ENCODE measurements around the gene CDK9.

The CDK9 gene

DNA sequence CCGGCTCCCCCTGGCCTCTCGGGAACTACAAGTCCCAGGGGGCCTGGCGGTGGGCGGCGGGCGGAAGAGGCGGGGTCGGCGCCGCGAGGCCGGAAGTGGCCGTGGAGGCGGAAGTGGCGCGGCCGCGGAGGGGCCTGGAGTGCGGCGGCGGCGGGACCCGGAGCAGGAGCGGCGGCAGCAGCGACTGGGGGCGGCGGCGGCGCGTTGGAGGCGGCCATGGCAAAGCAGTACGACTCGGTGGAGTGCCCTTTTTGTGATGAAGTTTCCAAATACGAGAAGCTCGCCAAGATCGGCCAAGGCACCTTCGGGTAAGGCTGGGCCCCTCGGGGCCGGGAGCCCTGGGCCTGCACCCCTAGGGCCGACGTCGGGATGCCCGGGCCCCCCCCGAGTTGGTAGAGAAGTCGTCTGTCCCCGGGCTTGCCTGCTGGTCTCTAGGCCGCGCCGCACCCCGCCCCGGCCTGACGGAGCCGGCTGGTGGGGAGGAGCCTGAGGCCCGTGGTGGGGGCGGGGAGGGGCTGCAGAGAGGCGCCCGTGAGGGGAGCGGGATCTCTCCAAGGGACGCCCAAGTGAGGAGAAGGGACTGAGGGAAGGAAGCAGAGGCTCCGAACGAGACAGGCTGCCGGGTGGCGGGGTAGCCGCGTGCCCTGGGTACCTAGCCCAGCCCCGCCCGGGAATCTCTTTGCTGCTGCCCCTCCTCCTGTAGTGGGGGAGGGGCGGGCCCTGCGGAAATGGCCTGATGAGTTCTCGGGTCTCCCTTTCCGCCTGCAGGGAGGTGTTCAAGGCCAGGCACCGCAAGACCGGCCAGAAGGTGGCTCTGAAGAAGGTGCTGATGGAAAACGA is at the start of gene CDK9:
Gene CDK9 (plus strand): TSS at position 102 of the 840 bp plus-strand sequence. CDS start 115 bp downstream, at position 217.
- Histone ChIP-seq H3K9ac (ENCODE audit: low read depth, low read length) (peak within 1 kb of the TSS; percentile 88), H3K36me3 (ENCODE audit: control insufficient read depth, insufficient read depth, low read length) (peaks cover 43% of the 10 kb centered on the region), H3K4me3 (ENCODE audit: low read depth, low read length) (peak within 1 kb of the TSS; percentile 97), H3K4me1 (ENCODE audit: control insufficient read depth, insufficient read depth, low read length) (peaks cover 7% of the 10 kb centered on the region; the same call in 1 of the 2 replicates), H3K27me3 (ENCODE audit: control insufficient read depth, insufficient read depth, low read length) (no peaks in the 10 kb centered on the region), H3K27ac (ENCODE audit: low read depth, low read length) (peak within 1 kb of the TSS; percentile 96), H3K9me3 (ENCODE audit: control insufficient read depth, insufficient read depth, low read length) (no peaks in the 10 kb centered on the region)

DNA sequence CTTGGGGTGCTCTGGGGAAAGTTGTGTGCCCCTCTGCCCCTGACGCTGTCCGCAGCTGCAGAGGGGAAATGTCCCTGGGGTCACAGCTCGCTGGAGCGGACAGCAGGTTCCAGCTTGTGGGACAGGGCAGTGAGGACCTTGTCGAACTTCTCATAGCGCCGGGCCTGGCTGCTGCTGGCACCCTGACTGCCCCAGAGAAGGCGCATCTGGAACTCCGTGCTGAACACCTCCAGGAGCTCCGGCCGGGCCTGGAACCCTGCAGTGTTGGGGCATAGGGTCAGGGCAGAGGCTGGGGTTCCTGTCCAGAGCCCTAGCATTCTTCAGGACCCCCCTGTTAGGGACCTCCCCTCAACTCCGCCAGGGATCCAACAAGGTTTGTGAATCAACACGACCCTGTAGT is 47.2 kb upstream of the CDK9 start:
- no peaks in the 10 kb centered on the region; the same call in 1 of the 2 replicates for H3K36me3 ChIP-seq (ENCODE audit: control insufficient read depth, insufficient read depth, low read length)
- no peaks in the 10 kb centered on the region for H3K9me3 ChIP-seq (ENCODE audit: control insufficient read depth, insufficient read depth, low read length)
- no peak overlapping the region for H3K9ac ChIP-seq (ENCODE audit: low read depth, low read length)
- H3K27me3 ChIP-seq (ENCODE audit: control insufficient read depth, insufficient read depth, low read length) = no peaks in the 10 kb centered on the region
- no peak overlapping the region for H3K4me3 ChIP-seq (ENCODE audit: low read depth, low read length)
- no peak overlapping the region for H3K27ac ChIP-seq (ENCODE audit: low read depth, low read length)
- H3K4me1 ChIP-seq (ENCODE audit: control insufficient read depth, insufficient read depth, low read length) = peaks cover 9% of the 10 kb centered on the region; the same call in 1 of the 2 replicates

DNA sequence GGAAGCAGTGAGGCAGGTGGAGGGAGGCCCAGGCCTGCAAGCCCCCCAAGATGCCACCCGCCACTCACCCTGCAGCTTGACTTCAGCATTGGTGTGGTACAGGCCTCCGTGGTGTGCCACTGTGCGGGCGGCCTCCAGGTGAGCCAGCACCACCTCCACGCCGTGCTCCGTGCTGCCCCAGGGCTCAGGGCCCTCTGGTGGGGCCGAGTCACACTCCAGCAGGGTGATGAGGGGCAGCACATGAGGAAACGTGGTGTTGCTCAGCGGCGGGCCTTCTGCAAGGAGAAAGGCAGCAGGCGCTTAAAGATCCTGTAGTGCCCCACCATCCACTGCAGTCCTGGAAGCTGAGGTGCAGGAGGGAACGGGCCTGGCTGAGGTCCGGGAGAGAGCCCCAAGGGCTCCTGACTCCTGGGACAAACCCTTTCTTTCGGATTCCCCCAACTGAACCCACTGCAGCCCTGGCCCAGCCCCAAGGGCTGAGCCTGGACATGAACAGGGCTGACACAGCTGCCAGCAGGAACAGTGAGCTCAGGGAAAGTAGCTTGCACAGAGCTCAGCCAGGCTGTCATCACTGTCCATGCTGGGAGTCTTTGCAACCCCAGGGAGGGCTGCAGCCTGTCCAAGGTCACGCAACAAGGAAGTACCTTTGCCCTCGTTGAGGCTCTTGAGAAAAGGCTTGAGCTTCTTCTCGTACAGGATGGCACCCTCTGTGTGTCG is 46.1 kb upstream of the CDK9 start:
- H3K27me3 ChIP-seq (ENCODE audit: control insufficient read depth, insufficient read depth, low read length) = no peaks in the 10 kb centered on the region
- H3K4me3 ChIP-seq (ENCODE audit: low read depth, low read length) = no peak overlapping the region
- no peaks in the 10 kb centered on the region; the same call in 1 of the 2 replicates for H3K36me3 ChIP-seq (ENCODE audit: control insufficient read depth, insufficient read depth, low read length)
- H3K9me3 ChIP-seq (ENCODE audit: control insufficient read depth, insufficient read depth, low read length) = no peaks in the 10 kb centered on the region
- no peak overlapping the region for H3K27ac ChIP-seq (ENCODE audit: low read depth, low read length)
- H3K4me1 ChIP-seq (ENCODE audit: control insufficient read depth, insufficient read depth, low read length) = peaks cover 3% of the 10 kb centered on the region; the same call in 1 of the 2 replicates
- H3K9ac ChIP-seq (ENCODE audit: low read depth, low read length) = no peak overlapping the region

DNA sequence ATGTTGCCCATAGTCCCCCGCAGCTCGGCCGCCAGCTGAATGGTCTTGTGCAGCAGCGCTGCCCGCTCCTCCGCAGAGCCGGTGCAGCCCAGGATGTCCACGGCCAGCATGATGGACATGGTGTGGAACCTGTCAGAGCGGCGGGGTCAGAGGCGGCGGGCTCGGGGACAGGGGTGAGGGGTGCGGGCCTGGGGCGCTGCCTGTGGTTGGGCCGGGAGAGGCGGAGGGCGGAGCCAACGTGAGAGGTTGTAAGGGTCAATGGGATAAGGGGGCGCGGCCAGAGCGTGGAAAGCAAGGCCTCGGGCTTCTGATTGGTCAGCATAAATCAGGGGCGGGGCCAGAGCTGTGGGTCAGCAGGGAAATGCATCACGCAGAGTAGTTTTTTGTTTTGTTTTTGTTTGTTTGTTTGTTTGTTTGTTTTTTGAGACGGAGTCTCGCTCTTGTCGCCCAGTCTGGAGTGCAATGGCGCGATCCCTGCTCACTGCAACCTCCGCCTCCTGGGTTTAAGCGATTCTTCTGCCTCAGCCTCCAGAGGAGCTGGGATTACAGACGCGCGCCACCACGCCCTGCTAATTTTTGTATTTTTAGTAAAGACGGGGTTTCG is 43.9 kb upstream of the CDK9 start:
- Histone ChIP-seq H3K27ac (ENCODE audit: low read depth, low read length) (peak overlapping the region; percentile 68), H3K9ac (ENCODE audit: low read depth, low read length) (no peak overlapping the region), H3K27me3 (ENCODE audit: control insufficient read depth, insufficient read depth, low read length) (no peaks in the 10 kb centered on the region), H3K4me3 (ENCODE audit: low read depth, low read length) (peak overlapping the region; percentile 63), H3K4me1 (ENCODE audit: control insufficient read depth, insufficient read depth, low read length) (no peaks in the 10 kb centered on the region), H3K36me3 (ENCODE audit: control insufficient read depth, insufficient read depth, low read length) (no peaks in the 10 kb centered on the region; the same call in 1 of the 2 replicates), H3K9me3 (ENCODE audit: control insufficient read depth, insufficient read depth, low read length) (no peaks in the 10 kb centered on the region)

DNA sequence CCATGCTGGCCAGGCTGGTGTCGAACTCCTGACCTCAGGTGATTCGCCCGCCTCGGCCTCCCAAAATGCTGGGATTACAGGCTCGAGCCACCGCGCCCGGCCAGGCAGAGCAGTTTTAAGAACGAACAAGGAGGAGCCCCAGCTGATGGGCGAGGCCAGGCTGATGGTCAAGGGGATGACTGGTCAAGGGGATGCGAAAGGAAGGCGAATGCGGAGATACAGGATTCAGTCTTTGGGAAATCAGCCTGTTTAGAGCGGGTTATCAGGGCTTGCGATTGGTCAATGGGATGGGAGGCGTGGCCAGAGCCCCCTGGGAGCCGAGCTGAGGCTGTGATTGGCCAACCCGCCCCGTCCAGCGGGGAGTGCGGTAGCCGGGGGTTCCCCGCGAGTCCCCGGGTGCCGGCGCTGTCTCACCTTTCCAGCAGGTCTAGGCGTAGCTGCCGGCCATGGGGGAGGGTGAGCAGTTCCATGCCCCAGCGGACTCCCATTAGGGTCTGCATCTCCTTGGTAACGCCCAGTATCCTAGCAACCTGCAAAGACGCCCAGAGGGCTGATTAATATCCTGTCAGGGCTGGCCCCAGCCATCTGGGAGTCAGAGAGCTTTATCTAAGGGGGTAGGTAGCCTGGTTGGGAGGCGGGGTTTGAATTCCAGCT is 43.3 kb upstream of the CDK9 start:
- no peaks in the 10 kb centered on the region; the same call in 1 of the 2 replicates for H3K36me3 ChIP-seq (ENCODE audit: control insufficient read depth, insufficient read depth, low read length)
- no peaks in the 10 kb centered on the region for H3K27me3 ChIP-seq (ENCODE audit: control insufficient read depth, insufficient read depth, low read length)
- no peak overlapping the region for H3K9ac ChIP-seq (ENCODE audit: low read depth, low read length)
- no peaks in the 10 kb centered on the region for H3K9me3 ChIP-seq (ENCODE audit: control insufficient read depth, insufficient read depth, low read length)
- peak overlapping the region; percentile 63 for H3K4me3 ChIP-seq (ENCODE audit: low read depth, low read length)
- H3K4me1 ChIP-seq (ENCODE audit: control insufficient read depth, insufficient read depth, low read length) = no peaks in the 10 kb centered on the region
- H3K27ac ChIP-seq (ENCODE audit: low read depth, low read length) = peak overlapping the region; percentile 68

DNA sequence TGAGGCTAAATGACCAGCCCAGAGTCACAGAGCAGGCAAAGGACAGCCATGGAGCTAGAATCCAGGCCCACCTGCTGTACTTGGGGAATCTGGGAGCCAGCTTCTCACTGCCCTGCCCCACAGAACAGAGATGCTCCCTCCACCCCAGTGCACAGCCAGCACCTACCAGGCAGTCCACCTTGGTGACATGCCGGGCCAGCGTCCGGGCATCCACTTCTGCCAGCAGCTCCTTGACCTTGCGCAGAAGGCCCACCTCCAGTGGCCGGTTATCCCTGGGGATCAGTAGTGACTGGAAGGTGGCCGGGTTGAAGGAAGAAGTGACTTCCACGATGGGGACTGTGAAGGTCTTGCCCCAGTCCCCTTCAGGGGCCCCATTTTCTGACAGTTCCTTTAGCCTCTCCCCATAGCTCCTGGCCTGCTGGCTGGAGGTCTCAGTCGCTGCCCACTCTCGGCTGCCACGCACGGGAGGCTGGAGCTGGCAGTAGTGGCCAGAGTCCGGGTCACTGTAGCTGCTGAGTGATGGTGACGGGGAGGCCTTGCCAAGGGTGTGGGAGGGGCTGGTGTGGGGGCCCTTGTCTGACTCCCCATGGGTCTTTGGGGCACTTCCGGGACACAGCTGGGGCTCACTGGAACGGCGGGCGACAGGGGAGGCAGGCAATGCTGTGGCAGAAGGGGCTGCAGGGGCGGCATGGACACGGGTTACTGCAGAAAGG is 41.3 kb upstream of the CDK9 start:
- Histone ChIP-seq H3K4me1 (ENCODE audit: control insufficient read depth, insufficient read depth, low read length) (no peaks in the 10 kb centered on the region), H3K36me3 (ENCODE audit: control insufficient read depth, insufficient read depth, low read length) (peaks cover 18% of the 10 kb centered on the region), H3K9ac (ENCODE audit: low read depth, low read length) (no peak overlapping the region), H3K4me3 (ENCODE audit: low read depth, low read length) (no peak overlapping the region), H3K27ac (ENCODE audit: low read depth, low read length) (no peak overlapping the region), H3K27me3 (ENCODE audit: control insufficient read depth, insufficient read depth, low read length) (no peaks in the 10 kb centered on the region), H3K9me3 (ENCODE audit: control insufficient read depth, insufficient read depth, low read length) (no peaks in the 10 kb centered on the region)

DNA sequence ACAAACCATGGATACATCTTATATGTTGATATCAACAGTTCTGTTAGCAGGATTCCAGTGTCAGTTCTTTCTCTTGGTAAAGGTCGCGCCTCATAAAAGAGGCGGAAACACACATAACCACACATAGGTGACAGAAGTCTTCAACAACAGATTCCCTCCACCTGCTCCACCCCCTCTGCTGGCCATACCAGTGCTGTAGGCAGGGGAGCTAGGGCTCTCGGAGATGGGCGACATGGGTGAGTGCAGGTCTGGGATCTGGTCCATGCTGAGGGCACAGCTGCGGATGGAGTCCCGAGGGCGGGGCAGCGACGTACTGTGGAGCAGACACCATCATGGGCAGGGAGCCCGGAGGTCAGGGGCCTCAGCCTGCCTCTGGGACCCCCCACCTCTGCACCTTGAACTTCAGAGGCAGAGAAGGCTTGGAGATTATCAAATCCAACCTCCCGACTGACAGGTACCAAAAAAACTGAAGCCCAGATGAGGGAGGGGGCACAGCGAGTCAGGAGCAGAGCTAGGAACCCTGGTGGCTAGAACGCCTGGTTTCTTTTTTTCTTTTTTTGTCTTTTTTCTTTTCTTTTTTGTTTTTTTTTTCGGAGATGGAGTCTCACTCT is 38.8 kb upstream of the CDK9 start:
- Histone ChIP-seq H3K9ac (ENCODE audit: low read depth, low read length) (no peak overlapping the region), H3K4me3 (ENCODE audit: low read depth, low read length) (no peak overlapping the region), H3K9me3 (ENCODE audit: control insufficient read depth, insufficient read depth, low read length) (no peaks in the 10 kb centered on the region), H3K4me1 (ENCODE audit: control insufficient read depth, insufficient read depth, low read length) (no peaks in the 10 kb centered on the region), H3K27ac (ENCODE audit: low read depth, low read length) (no peak overlapping the region), H3K27me3 (ENCODE audit: control insufficient read depth, insufficient read depth, low read length) (no peaks in the 10 kb centered on the region; the same call in 1 of the 2 replicates), H3K36me3 (ENCODE audit: control insufficient read depth, insufficient read depth, low read length) (peaks cover 23% of the 10 kb centered on the region)

DNA sequence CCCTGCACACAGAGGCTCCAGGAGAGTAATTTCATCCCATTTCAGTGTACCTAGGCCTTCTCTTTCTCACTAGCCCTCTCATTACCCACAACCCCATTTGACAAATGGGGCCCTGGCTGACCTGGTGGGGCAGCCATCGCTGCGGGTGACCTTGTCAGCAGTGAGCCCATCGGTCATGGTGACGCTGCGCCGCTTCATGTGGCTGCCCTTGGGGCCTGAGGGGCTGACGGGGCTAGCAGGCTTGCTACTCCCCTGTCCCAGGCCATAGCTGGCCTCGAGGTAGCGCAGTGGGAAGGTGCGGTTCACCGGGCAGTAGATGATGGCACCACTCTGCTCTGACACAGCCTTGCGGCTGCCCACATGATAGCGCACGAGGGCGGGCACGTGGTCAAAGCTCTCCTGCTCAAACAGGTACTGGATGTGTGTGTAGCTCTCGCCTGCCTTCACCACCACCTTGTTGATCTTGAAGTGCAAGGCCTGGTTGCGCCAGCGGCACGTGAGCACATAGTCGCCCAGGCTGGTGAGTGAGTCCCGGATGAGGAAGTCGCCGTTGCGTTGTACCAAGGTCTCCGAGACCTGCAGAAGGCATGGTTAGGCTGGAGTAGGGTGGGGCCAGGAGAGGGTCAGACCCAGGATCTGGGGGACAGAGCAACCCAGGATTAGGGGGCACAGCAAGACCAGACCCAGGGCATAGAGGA is 36.6 kb upstream of the CDK9 start:
- Histone ChIP-seq H3K27me3 (ENCODE audit: control insufficient read depth, insufficient read depth, low read length) (peaks cover 16% of the 10 kb centered on the region; the same call in 1 of the 2 replicates), H3K36me3 (ENCODE audit: control insufficient read depth, insufficient read depth, low read length) (peaks cover 23% of the 10 kb centered on the region), H3K27ac (ENCODE audit: low read depth, low read length) (no peak overlapping the region), H3K4me3 (ENCODE audit: low read depth, low read length) (no peak overlapping the region), H3K9me3 (ENCODE audit: control insufficient read depth, insufficient read depth, low read length) (no peaks in the 10 kb centered on the region), H3K9ac (ENCODE audit: low read depth, low read length) (no peak overlapping the region), H3K4me1 (ENCODE audit: control insufficient read depth, insufficient read depth, low read length) (no peaks in the 10 kb centered on the region)

DNA sequence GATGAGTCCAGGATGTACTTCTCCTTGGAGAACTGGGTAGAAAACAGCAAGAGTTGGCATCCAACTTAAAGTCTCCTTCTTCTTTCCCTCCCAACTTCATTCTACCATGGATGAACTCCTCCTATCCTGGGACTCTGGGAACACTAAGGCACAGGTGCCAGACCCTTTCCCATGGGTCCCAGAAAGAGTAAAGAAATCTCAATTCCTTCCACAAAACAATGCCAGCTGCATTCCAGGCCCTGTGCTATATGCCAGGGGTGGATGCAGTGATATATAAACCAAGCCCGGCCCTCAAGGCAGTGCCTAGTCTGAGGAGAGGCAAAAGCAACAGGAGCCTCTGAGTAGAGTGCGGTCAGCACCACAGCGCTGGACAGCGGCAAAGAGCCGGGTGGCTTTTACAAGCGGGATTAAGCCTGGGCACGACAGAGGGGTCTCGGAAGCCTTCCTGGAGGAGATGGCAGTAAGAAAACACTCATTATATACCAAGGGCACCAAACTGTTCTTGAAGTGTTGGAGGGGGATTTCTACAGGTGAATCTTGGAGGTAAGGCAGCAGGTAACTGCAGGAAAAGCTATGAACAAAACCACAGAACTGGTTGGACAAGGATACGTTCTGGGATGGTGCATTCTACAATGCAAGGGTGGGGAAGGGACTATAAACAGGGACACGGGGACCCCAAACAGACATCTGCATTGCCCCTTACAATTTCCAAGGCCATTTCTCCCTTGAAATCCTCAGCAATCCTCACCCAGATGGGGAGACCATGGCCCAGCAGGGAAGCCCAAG is 34.4 kb upstream of the CDK9 start:
- Histone ChIP-seq H3K4me1 (ENCODE audit: control insufficient read depth, insufficient read depth, low read length) (no peaks in the 10 kb centered on the region; the same call in 1 of the 2 replicates), H3K9me3 (ENCODE audit: control insufficient read depth, insufficient read depth, low read length) (no peaks in the 10 kb centered on the region), H3K36me3 (ENCODE audit: control insufficient read depth, insufficient read depth, low read length) (peaks cover 23% of the 10 kb centered on the region), H3K9ac (ENCODE audit: low read depth, low read length) (no peak overlapping the region), H3K27me3 (ENCODE audit: control insufficient read depth, insufficient read depth, low read length) (peaks cover 27% of the 10 kb centered on the region), H3K27ac (ENCODE audit: low read depth, low read length) (no peak overlapping the region), H3K4me3 (ENCODE audit: low read depth, low read length) (no peak overlapping the region)

Data from HUES48 (cell line).